K562 (cell line): Measurements from ENCODE around the gene GNAT2. TPM values are rescaled to one million over a fixed set of nuclear protein-coding genes. Genes with fewer than 3 reads are reported as not detected.

ENCODE experiments used
- ATF1 ChIP-seq, 2 experiments: fragments of 450-650 bp in 1 of 2; IDR thresholded peaks; 2 replicates each; pipeline ENCODE4 v1.6.1; 2016; ENCODE audit warnings: missing compliant biosample characterization in 1 of 2, missing genetic modification characterization in 1 of 2
- FOXA3 ChIP-seq, 2 experiments: fragments of 450-650 bp in 1 of 2; sonication (generic) in 1 of 2; formaldehyde crosslinking; IDR thresholded peaks in 1 of 2; conservative IDR thresholded peaks in 1 of 2; 2 replicates each; pipeline versions ENCODE4 v1.4.0 to v1.8.0; 2020 to 2022; ENCODE audit warnings: mild to moderate bottlenecking in 2 of 2, missing genetic modification reagents in 1 of 2
- FOXP1 ChIP-seq: sonication (generic); formaldehyde crosslinking; IDR thresholded peaks from 2 replicates; pipeline ENCODE4 v1.8.0; 2022; ENCODE audit warnings: mild to moderate bottlenecking, missing genetic modification reagents
- GTF2F1 ChIP-seq: IDR thresholded peaks from 2 replicates; pipeline ENCODE4 v1.6.1; 2011; ENCODE audit warnings: low read depth, low read length, improper control_type of control experiment
- KDM2B ChIP-seq: fragments of 250-450 bp; sonication (Bioruptor Pico); IDR thresholded peaks from 2 replicates; pipeline ENCODE4 v1.8.0; 2021; ENCODE audit warnings: mild to moderate bottlenecking, moderate library complexity
- MEF2D ChIP-seq: conservative IDR thresholded peaks from 2 replicates; pipeline ENCODE4 v1.6.1; 2016; ENCODE audit warnings: low read depth, missing genetic modification characterization, missing compliant biosample characterization
- MLX ChIP-seq, 2 experiments: fragments of 450-650 bp in 1 of 2; sonication (generic) in 1 of 2; formaldehyde crosslinking; conservative IDR thresholded peaks; 2 replicates each; pipeline versions ENCODE4 v1.4.0 to v1.8.1; 2020 to 2022; ENCODE audit warnings: mild to moderate bottlenecking in 1 of 2, missing genetic modification reagents in 1 of 2
- NR1H2 ChIP-seq: sonication (generic); formaldehyde crosslinking; IDR thresholded peaks from 2 replicates; pipeline ENCODE4 v1.4.0; 2020; ENCODE audit warnings: mild to moderate bottlenecking, missing genetic modification reagents
- PBX2 ChIP-seq, 2 experiments: IDR thresholded peaks in 1 of 2; conservative IDR thresholded peaks in 1 of 2; 2 replicates each; pipeline ENCODE4 v1.6.1; 2016; ENCODE audit warnings: low read depth in 2 of 2, mild to moderate bottlenecking in 1 of 2, missing compliant biosample characterization in 1 of 2, missing genetic modification characterization in 1 of 2, moderate library complexity in 1 of 2
- SIX5 ChIP-seq, 2 experiments: IDR thresholded peaks; 2 replicates each; pipeline ENCODE4 v1.6.1; 2011; ENCODE audit warnings: low read length in 2 of 2, borderline replicate concordance in 1 of 2, low read depth in 1 of 2, mild to moderate bottlenecking in 1 of 2, moderate library complexity in 1 of 2; ENCODE audit not compliant: insufficient read depth in 1 of 2
- SRF ChIP-seq, 2 experiments: fragments of 250-450, 450-650 bp in 1 of 2; sonication (Bioruptor Pico) in 1 of 2; sonication (generic) in 1 of 2; formaldehyde crosslinking; IDR thresholded peaks; 2 replicates each; pipeline versions ENCODE4 v1.5.0 to v1.5.1; 2020 to 2022; ENCODE audit warnings: mild to moderate bottlenecking in 1 of 2, missing genetic modification reagents in 1 of 2
- TARDBP ChIP-seq: fragments of 450-650 bp; IDR thresholded peaks from 2 replicates; pipeline ENCODE4 v1.6.1; 2016
- TBP ChIP-seq: optimal IDR thresholded peaks from 2 replicates; pipeline ENCODE3; 2011; ENCODE audit warnings: low read depth, low read length, improper control_type of control experiment
- TRIM25 ChIP-seq: fragments of 450-650 bp; IDR thresholded peaks from 2 replicates; pipeline ENCODE4 v1.7.0; 2016; ENCODE audit warnings: borderline replicate concordance
- ZNF280A ChIP-seq: fragments of 450-650 bp; IDR thresholded peaks from 2 replicates; pipeline ENCODE4 v1.6.1; 2018; ENCODE audit warnings: mild to moderate bottlenecking, low read depth; ENCODE audit not compliant: partially characterized antibody
- ZNF395 ChIP-seq: fragments of 200-800 bp; sonication (Bioruptor generic); IDR thresholded peaks from 2 replicates; pipeline ENCODE4 v1.6.1; 2017; ENCODE audit warnings: missing genetic modification characterization, missing compliant biosample characterization
- ZNF696 ChIP-seq: fragments of 250-450 bp; sonication (Bioruptor Pico); conservative IDR thresholded peaks from 2 replicates; pipeline ENCODE4 v1.4.0; 2020; ENCODE audit warnings: mild to moderate bottlenecking, moderate library complexity
- polyA plus RNA-seq, 8 experiments: library from polyadenylated mRNA; depleted of rRNA in 4 of 8; stranded (reverse) in 5 of 8; unstranded in 3 of 8; fragments of >200 nt; fragmentation: Nextera tagmentation in 2 of 8; fragmentation: Illumina TruSeq in 1 of 8; extraction: Ambion mirVana in 2 of 8; extraction: Trizol in 1 of 8; gene quantifications; 2 replicates each; pipeline versions ENCODE4 v1.2.1 to v1.2.3, GENCODE V29; 2011 to 2014; ENCODE audit warnings: inconsistent platforms in 1 of 8, missing spikeins in 1 of 8
- total RNA-seq, 7 experiments: library from RNA; depleted of rRNA in 6 of 7; stranded (reverse); fragments of >200 nt in 6 of 7; fragmentation: Illumina TruSeq in 2 of 7; extraction: Trizol in 2 of 7; gene quantifications; 2 replicates each; pipeline versions ENCODE4 v1.2.1 to v1.2.3, GENCODE V29; 2011 to 2021; ENCODE audit warnings: low replicate concordance in 1 of 7

The GNAT2 gene
- total and polyA plus RNA-seq, 9 of the 15 experiments (the other 6 are each of a cell fraction or from before 2014, with no cell fraction given) = 0.06 to 0.52 (median 0.24) TPM; not detected in 1

- TF ChIP-seq ZNF395 (CRISPR knock-in tag) (peak; percentile 70), FOXP1 (CRISPR knock-in tag) (peak; percentile 96), KDM2B (CRISPR knock-in tag) (no peak), TARDBP (no peak), ATF1 (CRISPR knock-in tag; IDR thresholded peaks at IDR 0.05) (no peak), ATF1 (tag; IDR thresholded peaks at IDR 0.05) (peak; percentile 75), MEF2D (tag) (no peak; the same call in 1 of the 2 replicates), TBP (peak; percentile 70), ZNF280A (no peak), SRF (CRISPR knock-in tag; IDR thresholded peaks at IDR 0.05) (0 out of 4 replicates have a peak, but pooled peaks of 1 of the 2 experiments have one; percentile 5), NR1H2 (CRISPR knock-in tag) (no peak), FOXA3 (CRISPR knock-in tag; conservative IDR thresholded peaks at IDR 0.05 in 1 of 2, IDR thresholded peaks at IDR 0.05 in 1 of 2) (peak in 1 of 2 experiments; percentile 86; a peak in 2 of 4 replicates), SIX5 (IDR thresholded peaks at IDR 0.05; ENCODE audit: borderline replicate concordance in 1 of 2, insufficient read depth in 1 of 2, low read depth in 1 of 2, low read length in 2 of 2) (no peak), PBX2 (CRISPR knock-in tag; IDR thresholded peaks at IDR 0.05; ENCODE audit: low read depth) (no peak), PBX2 (tag; conservative IDR thresholded peaks at IDR 0.05; ENCODE audit: low read depth) (0 out of 2 replicates have a peak, but pooled peaks have one; percentile 25), GTF2F1 (no peak), TRIM25 (no peak), ZNF696 (CRISPR knock-in tag) (no peak), MLX (CRISPR knock-in tag; conservative IDR thresholded peaks at IDR 0.05) (no peak)
Observed at GRCh38 chr1:109619576-109620400, at the start of gene GNAT2, which contains the start of gene AMPD2 (continued).
